GM04504 (cell line): ENCODE data around the gene STX18.
"Not testable (repeated sequence)": the region's sequence is repeated elsewhere in the genome, so short reads cannot be mapped to it uniquely, and the experiment has no call there.

Experiments used
- DNase-seq: peaks from one replicate; pipeline ENCODE4 v3.0.0-alpha.2; 2012; ENCODE audit warnings: low read depth

The STX18 gene

DNA sequence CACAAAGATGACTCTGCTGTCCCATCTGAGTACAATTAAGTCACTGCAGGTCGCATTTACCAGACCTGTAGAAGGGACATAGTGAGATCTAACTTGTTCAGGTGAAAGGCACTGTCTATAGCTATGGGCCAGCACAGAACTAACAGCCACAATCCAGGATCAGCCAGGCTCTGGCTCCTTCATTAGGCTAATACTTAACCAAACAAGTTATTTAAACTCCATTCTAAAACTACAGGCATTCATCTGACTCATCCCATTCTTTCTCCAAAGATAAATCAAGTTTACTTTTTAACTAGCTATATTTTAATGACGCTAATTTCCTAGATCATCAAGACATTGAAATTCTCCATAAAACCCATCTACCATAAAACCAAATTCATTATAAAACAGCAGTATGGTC is 62.5 kb downstream of the STX18 start:
- no peak for DNase-seq

DNA sequence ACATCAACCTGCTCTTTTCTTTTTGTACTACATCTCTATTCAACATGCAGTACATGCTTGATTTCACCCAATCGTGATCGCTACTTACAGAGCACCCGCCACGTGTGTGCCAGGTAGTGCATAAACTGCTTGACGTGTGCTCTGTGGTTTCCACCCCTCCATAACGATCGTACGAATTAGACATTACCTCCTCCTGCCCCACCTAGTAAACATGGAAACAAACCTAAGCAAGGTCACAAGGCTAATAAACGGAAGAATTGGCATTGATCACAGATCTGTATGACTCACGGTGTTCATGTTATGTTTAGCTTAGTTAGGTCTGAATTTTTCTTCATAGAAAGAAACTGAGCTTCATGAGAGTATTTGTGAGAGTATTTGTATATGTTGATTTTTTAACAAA is 64.1 kb downstream of the STX18 start:
- no peak for DNase-seq

DNA sequence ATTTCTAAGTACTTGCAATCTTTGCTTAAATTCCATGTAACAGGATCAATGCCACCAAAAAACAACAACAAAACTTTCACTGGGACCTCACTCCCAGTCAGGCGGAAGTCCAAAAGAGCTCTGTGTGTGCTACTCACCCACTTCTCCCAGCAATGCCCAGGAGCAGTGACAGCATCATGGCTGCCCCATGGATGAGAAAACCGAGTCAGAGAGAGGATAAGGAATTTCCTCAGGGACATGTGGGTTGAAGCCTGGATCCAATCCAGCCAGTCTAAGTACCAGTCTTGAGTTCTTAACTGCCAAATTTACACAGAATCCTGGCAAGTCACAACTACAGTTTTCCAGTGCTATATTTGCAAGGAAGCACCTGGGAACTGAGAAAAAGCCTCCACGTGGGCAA is 64.5 kb downstream of the STX18 start:
- DNase-seq: no peak

DNA sequence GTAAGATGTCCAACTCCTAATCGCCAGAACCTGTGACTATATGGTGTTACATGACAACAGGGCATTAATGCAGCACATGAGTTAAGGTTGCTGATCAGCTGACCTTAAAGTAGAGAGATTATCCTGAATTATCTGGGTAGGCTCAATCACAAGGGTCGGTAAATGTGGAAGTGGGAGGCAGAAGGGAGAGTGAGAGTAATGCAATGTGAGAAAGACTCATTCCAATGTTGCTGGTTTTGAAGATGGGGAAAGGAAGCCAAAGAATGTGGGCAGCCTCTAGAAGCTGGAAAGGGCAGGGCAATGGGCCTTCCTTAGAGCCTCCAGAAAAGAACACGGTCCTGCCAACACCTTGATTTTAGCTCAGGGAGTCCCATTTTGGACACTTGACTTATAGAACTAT is 67.4 kb downstream of the STX18 start:
- DNase-seq: no peak

DNA sequence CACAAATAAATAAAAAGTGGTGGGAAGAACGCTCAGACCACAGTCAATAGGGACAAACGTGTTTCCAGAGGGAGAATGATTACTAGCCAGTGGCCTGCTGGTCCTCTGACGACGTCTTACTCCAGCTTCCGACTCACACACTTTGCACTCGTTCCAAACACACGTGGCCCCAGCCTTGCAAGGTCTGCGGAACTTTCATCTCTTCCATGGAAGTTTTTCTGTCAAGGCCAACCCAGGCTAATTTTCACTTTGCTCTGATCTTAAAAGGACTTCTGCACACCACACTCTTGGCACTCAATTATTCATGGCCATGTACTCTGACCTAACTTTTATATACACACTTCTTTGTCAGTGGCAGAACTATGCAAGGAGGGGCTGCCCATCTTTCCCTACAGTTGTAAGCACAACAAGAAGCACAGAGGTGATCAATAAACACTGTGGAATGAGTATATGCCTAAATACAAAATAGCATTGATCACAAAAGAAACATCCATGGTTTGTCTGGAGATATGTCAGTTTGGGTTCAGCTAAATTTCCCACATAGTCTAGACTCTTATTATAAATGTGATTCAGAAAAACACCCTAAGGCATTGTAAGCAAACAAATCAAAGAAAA is 69.4 kb downstream of the STX18 start:
- no peak for DNase-seq

DNA sequence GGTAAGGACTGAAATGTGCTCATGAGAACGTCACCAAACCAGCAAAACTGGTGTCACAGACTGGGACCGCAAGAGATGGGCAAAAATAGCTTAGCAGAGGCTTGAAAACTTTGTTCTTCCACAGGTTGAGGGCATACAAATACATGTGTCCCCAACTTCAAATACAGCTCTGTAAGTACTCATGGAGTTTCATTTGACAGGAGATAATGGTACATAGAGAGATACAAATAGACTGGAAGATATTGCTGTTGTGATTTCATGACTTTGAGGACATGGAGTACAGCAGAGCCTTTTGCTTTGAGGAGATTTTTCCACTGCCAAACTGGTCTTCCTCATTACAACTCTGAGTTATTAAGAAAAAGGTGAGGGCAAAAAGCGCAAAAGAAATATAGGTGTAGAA is 70.7 kb downstream of the STX18 start:
- no peak for DNase-seq

DNA sequence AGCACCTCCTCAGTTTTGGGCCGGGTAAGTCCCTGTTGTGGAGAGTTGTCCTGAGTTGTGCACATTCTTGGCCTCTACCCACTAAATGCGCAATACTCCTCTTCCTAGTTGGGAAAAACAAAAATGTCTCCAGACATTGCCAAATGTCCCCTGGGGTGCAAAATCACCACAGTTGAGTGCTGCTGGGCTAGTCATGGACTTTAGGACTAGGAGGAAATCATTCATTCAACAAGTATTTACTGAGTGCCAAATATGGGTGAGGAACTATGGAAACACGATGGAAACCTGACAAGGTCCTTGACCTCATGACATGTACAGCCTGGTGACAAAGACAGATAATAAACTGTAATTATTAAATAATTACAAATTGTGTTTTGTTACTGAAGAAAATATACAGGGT is 71.6 kb downstream of the STX18 start:
- DNase-seq: no peak

DNA sequence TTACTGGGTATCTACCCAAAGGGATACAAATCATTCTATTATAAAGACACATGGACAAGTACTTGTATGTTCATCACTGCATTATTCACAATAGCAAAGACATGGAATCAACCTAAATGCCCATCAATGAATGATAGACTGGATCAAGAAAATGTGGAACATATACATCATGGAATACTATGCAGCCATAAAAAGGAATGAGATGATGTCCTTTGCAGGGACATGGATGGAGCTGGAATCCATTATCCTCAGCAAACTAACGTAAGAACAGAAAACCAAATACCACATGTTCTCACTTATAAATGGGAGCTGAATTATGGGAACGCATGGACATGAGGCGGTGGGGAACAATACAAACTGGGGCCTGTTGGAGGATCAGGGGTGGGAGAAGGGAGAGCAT is 76.6 kb downstream of the STX18 start:
- DNase-seq: not testable (repeated sequence)

DNA sequence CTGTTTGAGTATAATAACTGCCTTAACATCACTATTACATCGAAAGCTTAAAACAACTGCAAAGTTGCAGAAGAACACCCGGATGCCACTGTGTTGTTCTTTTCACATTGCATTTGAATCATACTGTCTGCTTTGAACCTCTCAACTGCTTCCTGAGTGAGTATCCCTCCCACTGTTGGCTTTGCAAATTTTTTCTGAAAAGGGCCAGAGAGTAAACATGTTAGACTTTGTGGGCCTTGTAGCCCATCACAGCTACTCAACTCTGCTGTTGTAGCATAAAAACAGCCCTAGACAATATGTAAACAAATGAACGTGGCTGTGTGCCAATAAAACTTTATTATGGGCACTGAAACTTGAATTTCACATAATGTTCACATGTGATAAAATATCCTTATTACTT is 78.9 kb downstream of the STX18 start:
- DNase-seq: no peak

DNA sequence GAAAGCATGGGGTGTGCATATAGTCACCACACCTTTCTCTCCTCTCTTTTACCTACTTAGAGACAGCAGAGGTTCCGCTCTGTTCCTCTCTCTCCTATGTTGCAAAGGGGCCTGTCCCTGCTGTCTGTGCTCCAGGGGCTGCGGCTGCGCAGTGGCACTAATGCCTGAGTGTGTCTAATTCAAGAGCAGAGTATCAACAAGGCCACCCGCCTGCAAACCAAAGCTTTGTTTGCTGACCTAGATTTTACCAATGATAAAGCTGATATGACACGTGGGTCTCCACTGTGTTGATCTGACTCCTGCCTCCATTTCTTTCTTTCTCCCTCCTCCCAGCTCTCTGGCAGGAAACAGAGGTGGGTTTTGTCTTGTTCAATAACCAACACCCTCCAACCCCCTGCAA is 80.0 kb downstream of the STX18 start:
- no peak for DNase-seq

DNA sequence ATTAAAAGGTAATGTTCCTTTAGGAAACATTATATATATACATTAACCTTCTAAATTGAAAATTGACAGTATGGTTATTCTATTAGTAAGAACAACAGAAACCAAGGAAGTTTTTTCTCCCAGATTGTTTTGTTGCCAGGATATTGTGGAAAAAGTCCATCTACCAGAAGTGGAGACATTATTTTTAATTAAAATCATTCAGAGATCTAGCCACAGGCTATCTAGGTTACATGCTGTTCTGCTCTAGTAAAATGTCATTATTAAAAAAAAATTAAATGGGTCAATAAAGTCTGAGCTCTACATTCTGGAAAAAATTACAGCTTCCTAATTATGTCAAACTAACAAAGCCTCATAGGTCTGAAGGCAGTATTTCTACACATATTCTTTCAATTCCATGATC is 80.7 kb downstream of the STX18 start:
- DNase-seq: no peak

DNA sequence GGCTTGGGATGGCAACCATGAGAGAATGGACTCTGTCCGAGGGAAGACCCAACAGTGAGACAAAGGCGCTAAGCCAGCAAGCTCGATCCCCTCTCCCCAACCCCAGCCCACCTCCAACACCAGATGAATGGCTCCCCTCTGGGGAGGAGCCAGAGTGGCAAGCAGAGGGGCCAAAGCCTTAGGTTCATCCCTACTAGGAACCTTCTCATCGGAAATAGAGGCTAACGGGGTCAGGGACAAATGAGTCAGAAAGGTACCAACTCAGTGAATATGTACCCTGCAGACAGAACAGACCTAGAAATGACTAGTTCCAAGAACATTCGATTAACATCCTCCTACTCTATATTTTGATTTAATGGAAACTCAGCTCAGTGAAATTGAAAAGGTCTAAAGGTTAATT is 81.1 kb downstream of the STX18 start:
- no peak for DNase-seq

DNA sequence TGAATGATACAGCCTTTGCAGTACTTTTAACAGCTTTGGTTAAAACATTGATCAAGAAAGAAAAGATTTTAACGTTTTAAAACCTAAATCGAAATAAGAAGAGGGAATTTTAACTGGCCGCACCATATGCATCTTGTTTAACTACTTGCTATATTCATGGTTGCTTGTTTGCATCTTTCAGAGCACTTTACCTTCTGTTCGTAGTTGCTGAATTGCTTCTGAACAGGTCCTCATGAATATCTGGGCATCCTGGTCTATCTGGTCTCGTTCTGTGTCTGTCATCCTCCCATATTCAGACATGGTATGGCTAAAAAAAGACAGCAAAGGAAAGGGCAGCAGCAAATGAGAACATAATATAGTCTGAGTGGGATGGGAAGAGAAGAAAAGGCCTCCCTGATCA is 82.7 kb downstream of the STX18 start:
- DNase-seq: no peak

DNA sequence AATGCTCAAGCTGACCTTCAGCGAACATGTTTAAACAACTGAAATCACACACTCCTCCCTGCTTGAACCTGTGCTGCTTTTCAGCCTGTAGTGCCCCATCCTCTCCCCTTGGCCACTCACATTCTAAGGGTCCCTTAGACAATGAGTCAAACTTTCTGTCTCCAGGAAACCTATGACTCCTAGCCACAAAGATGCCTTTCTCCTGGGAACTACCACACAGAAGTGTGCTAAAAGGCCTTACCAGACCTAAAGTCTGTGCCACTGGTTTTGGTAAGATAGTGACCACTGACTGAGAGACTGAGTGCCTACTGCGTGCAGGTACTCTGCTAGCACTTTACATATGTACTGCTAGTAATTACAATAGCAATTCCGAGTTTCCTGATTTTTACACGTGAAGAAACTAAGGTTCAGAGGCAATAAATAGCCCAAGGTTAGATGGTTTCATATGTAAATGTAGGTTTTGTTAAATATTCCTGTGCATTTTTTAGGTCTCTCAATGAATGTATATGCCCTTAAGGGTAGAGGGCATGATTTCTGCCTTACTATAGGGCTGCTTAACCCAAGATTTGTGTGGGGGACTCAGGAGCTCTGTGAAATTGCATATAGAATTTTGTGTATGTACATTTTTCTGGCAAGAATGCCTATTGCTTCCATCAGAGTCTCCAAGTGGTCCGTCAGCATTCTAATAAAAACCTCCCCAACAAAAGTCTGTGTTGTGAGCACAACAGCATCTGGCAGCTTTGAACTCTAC is 83.9 kb downstream of the STX18 start:
- DNase-seq: no peak

DNA sequence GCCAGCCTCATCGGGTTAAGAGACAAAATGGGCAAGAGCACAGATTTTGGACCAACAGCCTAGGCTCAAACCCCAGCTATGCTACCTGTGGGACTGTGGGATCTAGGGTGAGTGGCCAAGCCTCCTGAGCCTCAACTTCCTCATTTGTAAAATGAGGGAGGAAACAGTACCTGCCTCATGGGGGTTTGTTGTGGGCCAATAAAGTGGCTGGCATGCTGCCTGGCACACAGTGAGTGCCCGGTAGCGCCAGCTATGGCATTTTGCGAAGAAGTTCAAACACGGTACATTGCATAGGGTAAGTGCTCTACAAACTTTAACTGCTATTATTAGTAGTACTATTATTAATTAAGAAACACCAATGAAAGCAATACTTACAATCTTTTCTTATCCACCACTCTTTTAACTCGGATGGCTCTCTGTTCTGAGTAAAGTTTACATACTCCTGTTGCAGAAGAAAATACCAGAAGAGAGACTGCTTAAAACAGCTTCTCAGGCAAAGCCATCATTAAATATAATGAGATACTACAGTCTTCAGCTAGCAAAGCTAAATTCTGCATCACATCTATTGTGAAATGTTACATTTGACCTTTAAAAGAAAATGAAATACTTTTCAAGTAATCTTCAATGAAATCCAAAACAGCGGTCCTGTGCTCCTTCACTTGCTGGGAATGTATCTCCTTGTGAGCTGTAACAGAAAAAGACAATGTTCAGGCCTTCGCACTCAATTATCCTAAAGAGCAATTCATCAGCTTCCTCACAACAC is 84.9 kb downstream of the STX18 start:
- DNase-seq: no peak

DNA sequence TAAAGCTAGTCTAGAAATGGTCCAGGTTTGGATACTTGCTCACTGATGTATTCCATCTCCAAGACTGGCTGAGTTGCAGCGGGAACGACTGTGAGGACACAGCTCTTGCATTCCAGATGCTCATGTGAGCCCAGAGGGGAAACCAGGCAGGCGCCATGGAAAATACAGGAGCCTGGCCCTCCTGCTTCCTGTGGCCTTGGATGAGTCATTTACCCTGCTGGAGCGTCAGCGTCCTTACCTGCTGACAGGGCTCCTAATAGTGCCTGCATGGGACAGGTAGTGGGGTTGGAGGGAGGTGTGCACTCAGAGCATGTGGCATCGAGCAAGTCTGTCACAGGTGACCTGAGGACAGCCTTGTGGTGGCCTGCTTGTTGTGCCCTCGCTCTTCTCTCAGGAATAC is 85.5 kb downstream of the STX18 start:
- DNase-seq: no peak

DNA sequence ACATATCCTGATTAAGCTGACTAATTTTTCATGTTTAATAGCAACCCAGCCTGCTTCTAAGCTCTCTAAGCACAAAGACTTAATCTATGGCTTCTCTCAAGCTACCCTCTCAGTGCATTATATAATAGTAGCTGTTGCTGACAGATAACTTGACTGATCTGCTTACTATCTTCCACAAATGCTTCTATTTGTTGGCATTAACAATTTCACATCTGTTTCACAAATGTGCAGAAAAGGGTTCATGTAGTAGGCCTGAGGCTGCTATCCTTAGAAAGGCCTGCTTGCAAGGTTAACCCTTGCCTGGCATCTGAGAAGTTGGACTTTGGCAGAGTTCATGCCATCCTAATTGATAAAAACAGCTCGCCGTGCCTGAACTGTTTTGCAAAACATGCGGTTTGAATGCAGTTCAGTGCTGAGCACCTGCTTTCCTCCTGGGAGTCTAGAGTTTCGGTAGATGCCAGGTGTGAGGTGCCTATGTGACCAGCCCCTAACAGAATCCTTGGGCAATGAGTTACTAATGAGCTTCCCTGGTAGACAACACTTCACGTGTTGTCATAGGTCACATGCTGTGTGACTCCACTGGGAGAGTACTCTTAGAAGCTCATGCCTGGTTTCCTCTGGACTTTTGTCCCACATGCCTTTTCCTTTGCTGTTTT is 86.5 kb downstream of the STX18 start:
- DNase-seq: no peak

DNA sequence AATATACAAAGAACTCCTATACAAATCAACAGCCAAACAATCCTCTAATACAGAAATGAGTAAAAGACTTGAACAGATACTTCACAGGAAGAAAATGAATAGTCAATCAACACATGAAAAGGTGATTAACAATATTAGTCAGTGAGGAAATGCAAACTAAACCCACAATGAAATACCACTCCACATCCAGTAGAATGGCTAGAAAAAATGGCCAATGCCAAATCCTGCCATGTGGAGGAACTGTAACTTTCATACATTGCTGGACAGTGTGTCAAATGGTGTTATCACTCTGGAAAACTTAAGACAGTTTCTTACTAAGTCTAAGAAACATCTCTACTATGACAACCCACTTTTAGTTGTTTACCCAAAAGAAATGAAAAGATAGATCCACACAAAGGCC is 95.4 kb downstream of the STX18 start:
- no peak for DNase-seq

DNA sequence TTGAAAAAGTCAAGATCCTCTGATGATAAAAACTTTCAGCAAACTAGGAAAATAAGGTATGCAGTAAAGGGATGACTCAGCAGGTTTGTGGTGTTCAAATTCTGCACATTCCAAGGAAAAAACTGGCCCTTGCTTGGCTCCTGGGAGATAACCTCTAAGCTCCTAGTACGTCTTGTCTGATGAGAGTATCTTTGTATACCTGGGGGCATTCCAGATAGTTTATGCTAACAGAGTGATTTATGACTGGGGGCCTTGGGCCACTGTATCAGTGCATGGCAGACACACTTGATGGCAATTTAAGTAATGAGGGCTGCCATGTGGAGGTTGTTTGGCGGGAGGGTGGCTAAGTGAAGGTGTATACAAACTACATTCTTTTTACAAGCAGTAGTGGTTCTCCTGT is 98.0 kb downstream of the STX18 start:
- DNase-seq: no peak

DNA sequence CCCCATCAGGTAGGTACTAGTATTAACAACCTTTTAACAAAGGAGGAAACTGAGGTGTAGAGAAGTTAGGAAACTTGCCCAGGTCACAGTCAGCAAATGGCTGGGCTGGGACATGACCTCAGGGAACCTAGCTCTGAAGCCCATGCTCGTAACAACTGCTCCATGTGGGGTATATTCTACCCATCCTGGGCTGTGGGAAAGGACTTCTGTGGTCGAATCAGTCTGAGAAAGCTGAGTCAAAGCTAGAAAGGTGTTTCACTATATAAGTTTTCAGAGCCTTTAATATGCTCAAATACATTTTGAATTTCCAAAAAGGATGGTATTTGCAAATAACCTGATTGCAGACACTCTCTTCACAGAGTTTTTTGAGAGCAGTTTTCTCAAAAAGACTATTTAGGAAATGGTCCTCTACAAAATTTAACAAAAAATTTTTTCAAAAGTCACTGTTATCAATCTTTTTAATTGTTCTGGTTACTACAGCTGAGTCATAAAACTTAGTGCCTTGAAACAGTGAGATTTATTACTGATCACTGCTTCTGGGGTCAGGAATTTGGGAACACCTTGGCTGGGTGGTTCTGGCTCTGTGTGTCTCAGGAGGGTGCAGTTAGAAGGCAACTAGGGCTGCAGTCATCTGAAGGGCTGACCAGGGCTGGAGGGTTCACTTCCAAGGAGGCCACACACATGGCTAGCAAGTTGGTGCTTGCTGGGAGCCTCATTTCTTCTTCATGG is 101.4 kb downstream of the STX18 start:
- DNase-seq: no peak

DNA sequence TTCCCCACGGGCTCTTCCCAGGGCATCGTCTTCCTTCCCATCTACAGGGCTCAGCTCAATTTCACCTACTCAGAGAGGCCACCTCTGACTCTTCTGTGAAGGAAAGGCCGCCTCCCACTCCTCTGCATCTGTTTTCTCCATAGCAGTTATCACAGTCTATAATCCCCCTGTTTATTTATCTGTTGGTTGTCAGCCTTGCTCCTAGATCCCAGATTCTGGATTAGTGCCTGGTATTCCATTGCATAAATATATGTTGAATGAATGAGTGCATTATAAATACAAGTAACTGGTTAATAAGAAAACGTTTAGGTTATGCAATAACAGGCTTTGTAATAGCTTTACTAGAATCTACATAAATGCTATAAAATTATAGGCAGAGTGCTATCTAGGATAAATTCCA is 102.1 kb downstream of the STX18 start:
- no peak for DNase-seq

DNA sequence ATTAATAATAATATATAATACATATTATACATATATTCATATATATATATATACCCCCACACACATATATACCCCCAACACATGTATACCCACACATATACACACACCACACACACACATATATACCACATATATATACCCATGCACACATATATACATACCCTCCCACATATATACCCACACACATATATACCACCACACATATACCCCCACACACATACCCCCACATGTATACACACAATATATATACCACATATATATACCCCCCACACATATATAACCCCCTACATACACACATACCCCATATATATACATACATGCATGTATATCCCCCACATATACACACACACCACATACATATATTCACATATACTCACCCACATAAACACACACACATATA is 103.0 kb downstream of the STX18 start:
- DNase-seq: no peak
